MCF 10A (cell line): ENCODE results near the gene FYCO1. TPM values are rescaled to one million over a fixed set of nuclear protein-coding genes. Genes with fewer than 3 reads are reported as not detected.

Source experiments
- BruUV-seq: library from RNA; stranded (reverse); fragments of 400-500 nt; replicated peaks from 2 replicates; lab custom pipeline; 2021; lab: Mats Ljungman, UMichigan
- CTCF ChIA-PET: fragments of 300-600 bp; sonication (Branson Sonifier 250); formaldehyde crosslinking; extraction: SDS; loops from one replicate; lab custom pipeline; 2021; ENCODE audit warnings: antibody characterized with exemption, inconsistent platforms; lab: Yijun Ruan, JAX
- POLR2A ChIA-PET: fragments of 300-600, 350-650 bp; sonication (Branson Sonifier 250); formaldehyde crosslinking; extraction: SDS; loops from one replicate; lab custom pipeline; 2020; ENCODE audit warnings: antibody characterized with exemption, inconsistent platforms; lab: Yijun Ruan, JAX
- DNase-seq: peaks from one replicate; pipeline ENCODE4 v3.0.0-alpha.2; 2018; ENCODE audit not compliant: unreplicated experiment
- H3K27ac Mint-ChIP-seq: one replicate; pipeline ENCODE4 v1.8.0; 2022; ENCODE audit warnings: mild to moderate bottlenecking, low read depth, mixed read lengths; ENCODE audit not compliant: unreplicated experiment
- H3K27me3 Mint-ChIP-seq: one replicate; pipeline ENCODE4 v1.8.0; 2022; ENCODE audit warnings: mixed read lengths; ENCODE audit not compliant: insufficient read depth, unreplicated experiment
- H3K36me3 Mint-ChIP-seq: one replicate; pipeline ENCODE4 v1.8.0; 2022; ENCODE audit warnings: mild to moderate bottlenecking, moderate library complexity, mixed read lengths; ENCODE audit not compliant: insufficient read depth, unreplicated experiment
- H3K4me1 Mint-ChIP-seq: one replicate; pipeline ENCODE4 v1.8.0; 2022; ENCODE audit warnings: mixed read lengths; ENCODE audit not compliant: insufficient read depth, unreplicated experiment
- H3K4me3 Mint-ChIP-seq: one replicate; pipeline ENCODE4 v1.8.0; 2022; ENCODE audit warnings: mild to moderate bottlenecking, moderate library complexity, mixed read lengths; ENCODE audit not compliant: unreplicated experiment
- H3K9me3 Mint-ChIP-seq: one replicate; pipeline ENCODE4 v1.8.0; 2022; ENCODE audit warnings: mixed read lengths; ENCODE audit not compliant: unreplicated experiment
- intact Hi-C: fragments of 100-400 bp; cut with micrococcal nuclease; formaldehyde crosslinking; loops from 2 replicates; pipeline ENCODE4 v1.14.1; 2022
- total RNA-seq: library from RNA; stranded (reverse); gene quantifications from 2 replicates; pipeline ENCODE4 v1.2.3, GENCODE V29; 2022
- TF ChIP-seq, protein P1 (sequence below): fragments of 200-600 bp; IDR thresholded peaks from one replicate; pipeline ENCODE4 v1.8.0; 2022; ENCODE audit warnings: antibody characterized with exemption, mild to moderate bottlenecking; ENCODE audit not compliant: unreplicated experiment

Gene FYCO1
- total RNA-seq, 1 experiment from 2014 or later, result 18.4 TPM

- TF ChIP-seq, protein P1, sequence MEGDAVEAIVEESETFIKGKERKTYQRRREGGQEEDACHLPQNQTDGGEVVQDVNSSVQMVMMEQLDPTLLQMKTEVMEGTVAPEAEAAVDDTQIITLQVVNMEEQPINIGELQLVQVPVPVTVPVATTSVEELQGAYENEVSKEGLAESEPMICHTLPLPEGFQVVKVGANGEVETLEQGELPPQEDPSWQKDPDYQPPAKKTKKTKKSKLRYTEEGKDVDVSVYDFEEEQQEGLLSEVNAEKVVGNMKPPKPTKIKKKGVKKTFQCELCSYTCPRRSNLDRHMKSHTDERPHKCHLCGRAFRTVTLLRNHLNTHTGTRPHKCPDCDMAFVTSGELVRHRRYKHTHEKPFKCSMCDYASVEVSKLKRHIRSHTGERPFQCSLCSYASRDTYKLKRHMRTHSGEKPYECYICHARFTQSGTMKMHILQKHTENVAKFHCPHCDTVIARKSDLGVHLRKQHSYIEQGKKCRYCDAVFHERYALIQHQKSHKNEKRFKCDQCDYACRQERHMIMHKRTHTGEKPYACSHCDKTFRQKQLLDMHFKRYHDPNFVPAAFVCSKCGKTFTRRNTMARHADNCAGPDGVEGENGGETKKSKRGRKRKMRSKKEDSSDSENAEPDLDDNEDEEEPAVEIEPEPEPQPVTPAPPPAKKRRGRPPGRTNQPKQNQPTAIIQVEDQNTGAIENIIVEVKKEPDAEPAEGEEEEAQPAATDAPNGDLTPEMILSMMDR, result no peak
- intact Hi-C loops, result no loop called here
- DNase-seq, result peak; percentile 13
- Mint-ChIP-seq H3K27ac (no peak overlapping the region), H3K4me1 (no peaks in the 10 kb centered on the region), H3K4me3 (no peak overlapping the region), H3K9me3 (no peaks in the 10 kb centered on the region), H3K27me3 (no peaks in the 10 kb centered on the region), H3K36me3 (no peaks in the 10 kb centered on the region)
- CTCF ChIA-PET, result interaction anchor here (1.0 kb wide), 1 partner anchor 354 kb away, joined by 3 read pairs; no protein-coding TSS in a partner anchor
- BruUV-seq, result no TSS peak
- POLR2A ChIA-PET, result no interaction called here
Measured at GRCh38 chr3:46017720-46018119, 22.1 kb upstream of the FYCO1 start.

DNA sequence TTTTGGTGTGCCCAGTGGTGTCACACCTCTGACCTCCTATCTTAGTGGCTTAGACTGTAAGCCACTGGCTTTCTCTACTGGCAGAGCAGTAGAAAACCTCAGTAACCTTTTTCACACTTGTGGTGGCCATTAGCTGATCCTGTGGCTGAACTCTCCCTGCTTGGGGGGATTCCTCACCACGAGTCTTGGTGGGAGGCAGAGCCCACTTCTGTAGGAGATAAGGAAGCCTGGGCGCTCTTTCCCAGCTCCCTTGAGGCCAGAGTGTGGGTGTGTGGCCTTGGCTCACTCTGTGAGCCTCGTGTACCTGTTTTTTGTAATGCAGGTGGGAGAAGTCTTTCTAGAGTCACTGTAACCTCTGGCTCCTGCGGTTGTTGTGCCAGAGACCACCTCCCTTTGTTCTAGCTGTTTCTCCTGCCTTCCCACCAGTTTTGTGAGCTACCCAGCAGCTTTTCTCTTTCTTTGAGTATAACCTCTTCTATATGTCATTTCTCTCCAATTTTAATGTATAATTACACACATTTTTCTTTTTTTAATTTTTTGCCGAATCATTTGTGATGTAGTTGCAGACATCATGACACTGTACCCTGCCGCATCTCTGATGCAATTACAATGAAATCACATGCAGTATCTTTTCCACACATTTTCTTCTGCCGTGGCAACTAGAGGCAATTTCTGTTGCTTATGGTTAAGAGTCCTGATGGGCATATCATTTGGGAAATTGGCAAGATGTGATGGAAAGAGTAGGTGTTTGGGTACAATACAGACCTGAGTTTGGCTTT lies 17.9 kb upstream of the FYCO1 start:
- TF ChIP-seq, protein P1, result no peak
- no peak for DNase-seq
- Mint-ChIP-seq H3K27me3 (no peaks in the 10 kb centered on the region), H3K4me3 (no peak overlapping the region), H3K9me3 (no peaks in the 10 kb centered on the region), H3K27ac (no peak overlapping the region), H3K4me1 (no peaks in the 10 kb centered on the region), H3K36me3 (no peaks in the 10 kb centered on the region)
- ChIA-PET CTCF (interaction anchor here (0.6 to 0.9 kb wide), 2 partner anchors 10 to 44 kb away, joined by 3 read pairs; no protein-coding TSS in a partner anchor), POLR2A (interaction anchor here (0.7 kb wide), 1 partner anchor 14 kb away, joined by 3 read pairs; no protein-coding TSS in a partner anchor)
- intact Hi-C loops, result no loop called here
- no TSS peak for BruUV-seq

- POLR2A ChIA-PET, result no interaction called here
- no peaks in the 10 kb centered on the region for H3K9me3 Mint-ChIP-seq
- H3K4me1 Mint-ChIP-seq, result no peaks in the 10 kb centered on the region
- TF ChIP-seq, protein P1, result no peak
- H3K4me3 Mint-ChIP-seq, result no peak overlapping the region
- CTCF ChIA-PET, result interaction anchor here (0.6 kb wide), 1 partner anchor 31 kb away, joined by 3 read pairs; no protein-coding TSS in a partner anchor
- H3K36me3 Mint-ChIP-seq, result no peaks in the 10 kb centered on the region
- intact Hi-C loops, result no loop called here
- H3K27me3 Mint-ChIP-seq, result no peaks in the 10 kb centered on the region
- H3K27ac Mint-ChIP-seq, result no peak overlapping the region
- no TSS peak for BruUV-seq
- DNase-seq, result no peak
Measured at GRCh38 chr3:46012246-46012645, 16.6 kb upstream of the FYCO1 start.

DNA sequence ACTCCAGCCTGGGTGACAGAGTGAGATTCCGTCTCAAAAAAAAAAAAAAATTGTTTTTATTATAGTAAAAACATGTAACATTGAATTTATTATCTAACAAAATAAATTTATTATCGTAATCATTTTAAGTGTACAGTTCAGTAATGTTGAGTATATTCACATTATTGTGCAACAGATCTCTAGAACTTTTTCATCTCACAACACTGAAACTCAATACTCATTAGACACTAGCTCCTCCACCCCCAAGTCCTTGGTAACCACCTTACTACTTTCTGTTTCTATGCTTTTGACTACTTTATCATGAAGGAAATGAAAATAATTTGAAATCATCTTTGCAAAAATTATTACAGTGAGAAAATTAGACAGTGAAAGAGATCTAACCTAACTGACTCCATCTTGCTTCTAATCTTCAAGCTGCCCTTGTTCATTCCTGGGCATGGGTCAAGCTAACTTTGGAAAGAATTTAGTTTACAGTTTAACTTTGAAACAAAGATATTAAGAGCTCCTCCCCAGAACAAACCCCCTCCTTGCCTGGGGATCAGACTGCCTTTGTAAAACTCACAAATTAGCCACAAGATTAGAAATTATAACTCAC lies 15.0 kb upstream of the FYCO1 start:
- intact Hi-C loops, result no loop called here
- H3K9me3 Mint-ChIP-seq, result no peaks in the 10 kb centered on the region

More for the DNA sequence above, 15.0 kb upstream of the FYCO1 start:
- no peaks in the 10 kb centered on the region for H3K27me3 Mint-ChIP-seq
- no peak for DNase-seq
- H3K27ac Mint-ChIP-seq, result no peak overlapping the region
- POLR2A ChIA-PET, result interaction anchor here (0.7 to 1.4 kb wide), 2 partner anchors 15 to 170 kb away, joined by 4 to 5 read pairs; partner anchors contain the start of gene FYCO1
- peaks cover 9% of the 10 kb centered on the region for H3K4me1 Mint-ChIP-seq
- TF ChIP-seq, protein P1, result no peak
- CTCF ChIA-PET, result interaction anchor here (1.6 kb wide), 1 partner anchor 68 kb away, joined by 4 read pairs; no protein-coding TSS in a partner anchor
- H3K36me3 Mint-ChIP-seq, result no peaks in the 10 kb centered on the region
- no peak overlapping the region for H3K4me3 Mint-ChIP-seq
- BruUV-seq, result no TSS peak
